GM06990 (cell line): ENCODE data around the gene ATRX.

ENCODE experiments used
- DNase-seq: peaks from one replicate; pipeline ENCODE4 v3.0.0-alpha.2; 2011; ENCODE audit not compliant: insufficient read length; ENCODE audit errors: extremely low read depth
- H3K27me3 ChIP-seq: replicated peaks from 2 replicates; pipeline ENCODE4 v1.6.0; 2011; ENCODE audit warnings: low read length; ENCODE audit not compliant: control insufficient read depth, insufficient read depth
- H3K36me3 ChIP-seq: 2 replicates; pipeline ENCODE4 v1.5.1; 2011; ENCODE audit warnings: low read length; ENCODE audit not compliant: control insufficient read depth, insufficient read depth
- H3K4me3 ChIP-seq: replicated peaks from 2 replicates; pipeline ENCODE4 v1.5.1; 2011; ENCODE audit warnings: low read depth, mild to moderate bottlenecking, control low read depth, low read length
- TF ChIP-seq, protein P1 (sequence below): IDR thresholded peaks from 2 replicates; pipeline ENCODE4 v1.5.1; 2011; ENCODE audit warnings: low read length, control low read depth, mild to moderate bottlenecking, inconsistent platforms; ENCODE audit not compliant: insufficient read depth, poor library complexity, severe bottlenecking

ATRX gene

DNA sequence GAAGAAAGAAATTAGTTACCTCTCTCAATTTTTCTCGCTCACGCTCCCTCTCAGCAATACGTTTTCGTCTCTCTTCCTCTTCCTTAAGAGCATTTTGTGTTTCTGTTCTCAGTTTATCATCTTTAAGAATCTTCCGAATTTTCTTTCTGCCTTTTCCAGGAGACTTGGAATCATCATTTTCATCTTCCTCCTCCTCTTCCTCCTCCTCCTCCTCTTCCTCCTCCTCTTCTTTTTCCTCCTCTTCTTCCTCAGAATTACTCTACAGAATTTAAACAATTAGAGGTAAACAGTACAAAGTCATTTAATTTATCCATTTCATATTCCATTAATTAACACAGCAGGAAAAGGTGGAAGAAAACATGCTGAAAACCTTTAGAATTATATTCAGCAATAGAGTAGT, 133.9 kb downstream of the ATRX start:
- Histone ChIP-seq H3K27me3 (no peaks in the 10 kb centered on the region), H3K36me3 (no peaks in the 10 kb centered on the region), H3K4me3 (no peak overlapping the region)
- TF ChIP-seq, protein P1, sequence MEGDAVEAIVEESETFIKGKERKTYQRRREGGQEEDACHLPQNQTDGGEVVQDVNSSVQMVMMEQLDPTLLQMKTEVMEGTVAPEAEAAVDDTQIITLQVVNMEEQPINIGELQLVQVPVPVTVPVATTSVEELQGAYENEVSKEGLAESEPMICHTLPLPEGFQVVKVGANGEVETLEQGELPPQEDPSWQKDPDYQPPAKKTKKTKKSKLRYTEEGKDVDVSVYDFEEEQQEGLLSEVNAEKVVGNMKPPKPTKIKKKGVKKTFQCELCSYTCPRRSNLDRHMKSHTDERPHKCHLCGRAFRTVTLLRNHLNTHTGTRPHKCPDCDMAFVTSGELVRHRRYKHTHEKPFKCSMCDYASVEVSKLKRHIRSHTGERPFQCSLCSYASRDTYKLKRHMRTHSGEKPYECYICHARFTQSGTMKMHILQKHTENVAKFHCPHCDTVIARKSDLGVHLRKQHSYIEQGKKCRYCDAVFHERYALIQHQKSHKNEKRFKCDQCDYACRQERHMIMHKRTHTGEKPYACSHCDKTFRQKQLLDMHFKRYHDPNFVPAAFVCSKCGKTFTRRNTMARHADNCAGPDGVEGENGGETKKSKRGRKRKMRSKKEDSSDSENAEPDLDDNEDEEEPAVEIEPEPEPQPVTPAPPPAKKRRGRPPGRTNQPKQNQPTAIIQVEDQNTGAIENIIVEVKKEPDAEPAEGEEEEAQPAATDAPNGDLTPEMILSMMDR, result no peak
- DNase-seq, result no peak

DNA sequence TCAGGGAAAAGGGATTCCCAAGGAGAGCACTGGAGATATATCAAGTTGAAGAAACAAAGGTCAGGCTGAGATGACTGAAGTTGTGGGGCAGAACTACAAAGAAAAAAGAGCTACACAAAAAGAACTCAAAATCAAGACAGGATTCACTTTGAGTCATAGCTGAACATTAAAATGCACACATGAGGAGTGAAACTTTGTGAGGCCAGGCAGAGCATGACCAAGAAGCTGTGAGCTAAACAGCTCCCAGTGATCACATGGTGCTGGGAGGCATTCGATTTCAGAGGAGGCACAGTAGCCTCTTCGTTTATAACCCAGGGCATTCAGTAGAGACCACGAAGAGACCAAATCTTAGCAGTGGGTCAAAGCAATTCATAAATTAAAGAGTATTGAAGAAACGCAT, 145.3 kb downstream of the ATRX start:
- H3K36me3 ChIP-seq, result no peaks in the 10 kb centered on the region
- DNase-seq, result peak; percentile 31
- TF ChIP-seq, protein P1, result no peak
- no peak overlapping the region for H3K4me3 ChIP-seq
- H3K27me3 ChIP-seq, result no peaks in the 10 kb centered on the region

DNA sequence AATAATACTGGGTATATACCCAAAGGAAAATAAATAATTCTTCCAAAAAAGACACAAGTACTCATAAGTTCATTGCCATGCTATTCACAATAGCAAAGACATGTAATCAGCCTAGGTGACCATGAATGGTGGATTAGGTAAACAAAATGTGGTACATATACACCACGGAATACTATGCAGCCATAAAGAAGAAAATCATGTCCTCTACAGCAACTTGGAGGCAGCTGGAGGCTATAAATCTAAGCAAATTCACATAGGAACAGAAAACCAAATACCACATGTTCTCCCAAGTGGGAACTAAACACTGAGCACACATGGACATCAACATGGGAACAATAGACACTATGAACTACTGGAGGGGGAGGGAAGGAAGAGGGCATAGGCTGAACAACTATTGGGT, 146.2 kb downstream of the ATRX start:
- DNase-seq, result no peak
- no peaks in the 10 kb centered on the region for H3K36me3 ChIP-seq
- H3K27me3 ChIP-seq, result no peaks in the 10 kb centered on the region
- no peak overlapping the region for H3K4me3 ChIP-seq
- TF ChIP-seq, protein P1, result no peak

DNA sequence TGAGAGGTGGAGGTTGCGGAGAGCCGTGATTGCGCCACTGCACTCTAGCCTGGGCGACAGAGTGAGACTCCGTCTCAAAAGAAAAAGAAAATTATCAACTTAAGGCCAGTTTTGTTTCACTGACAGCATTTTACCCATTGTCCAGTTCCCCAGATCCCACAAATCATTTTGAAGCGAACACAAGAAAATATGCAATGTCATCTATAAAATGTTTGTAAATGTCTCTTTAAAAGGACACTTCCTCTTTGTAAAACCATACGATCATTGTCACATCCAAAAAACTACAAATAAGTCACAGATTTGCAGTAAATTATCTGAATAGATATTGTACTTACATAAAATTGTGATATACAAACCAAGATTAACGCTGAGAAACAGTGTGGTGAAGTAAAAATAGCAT, 147.6 kb downstream of the ATRX start:
- TF ChIP-seq, protein P1, result no peak
- no peak overlapping the region for H3K4me3 ChIP-seq
- H3K36me3 ChIP-seq, result no peaks in the 10 kb centered on the region
- no peak for DNase-seq
- no peaks in the 10 kb centered on the region for H3K27me3 ChIP-seq

DNA sequence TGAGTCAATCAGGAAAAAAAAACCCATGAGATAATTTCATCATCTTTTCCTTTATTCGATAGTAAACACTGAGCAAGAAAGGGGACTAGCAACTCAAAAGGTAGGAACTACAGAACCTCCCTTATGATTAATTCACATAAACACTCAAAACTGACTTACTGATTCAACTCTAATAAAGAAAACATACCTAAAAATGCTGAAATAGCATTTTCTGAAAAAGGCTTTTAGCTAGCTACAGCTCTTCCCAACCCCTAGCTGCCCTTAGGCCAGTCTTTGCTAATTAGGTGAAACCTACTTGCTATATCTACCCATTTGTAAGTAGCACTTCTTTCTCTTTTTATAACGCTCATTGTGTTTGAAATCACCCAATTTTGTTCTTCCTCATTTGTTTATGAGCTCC, 150.6 kb downstream of the ATRX start:
- Histone ChIP-seq H3K27me3 (no peaks in the 10 kb centered on the region), H3K4me3 (no peak overlapping the region), H3K36me3 (no peaks in the 10 kb centered on the region)
- DNase-seq, result no peak
- TF ChIP-seq, protein P1, result no peak

DNA sequence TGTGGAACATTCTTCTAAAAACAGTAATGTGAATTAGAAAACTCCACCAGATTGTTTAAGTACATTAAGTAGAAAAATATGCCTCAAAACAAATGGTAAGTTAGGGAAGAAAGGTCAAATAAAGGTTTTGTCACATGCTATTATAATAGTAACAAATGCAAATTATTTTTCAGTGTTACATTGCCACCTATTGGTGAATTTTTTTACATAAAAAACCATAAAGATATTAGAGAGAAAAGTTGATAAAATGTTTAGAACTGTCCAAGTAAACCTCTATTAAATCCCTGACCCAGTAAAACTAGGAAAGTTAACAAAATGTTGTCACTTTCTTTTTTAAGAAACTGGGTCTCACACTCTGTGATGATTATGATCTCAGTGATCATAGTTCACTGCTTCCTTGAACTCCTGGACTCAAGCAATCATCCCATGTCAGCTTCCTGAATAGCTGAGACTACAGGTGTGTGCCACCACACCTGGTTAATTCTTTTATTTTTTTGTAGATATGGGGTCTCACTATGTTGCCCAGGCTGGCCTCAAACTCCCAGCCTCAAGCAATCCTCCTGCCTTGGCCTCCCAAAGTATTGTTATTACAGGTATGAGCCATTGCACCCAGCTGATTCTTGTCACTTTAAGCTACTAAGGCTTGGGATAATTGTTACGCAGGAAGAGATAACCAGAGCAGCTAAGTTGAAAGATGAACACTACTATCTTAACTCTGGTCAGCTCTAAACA, 157.6 kb downstream of the ATRX start:
- Histone ChIP-seq H3K36me3 (no peaks in the 10 kb centered on the region), H3K27me3 (no peaks in the 10 kb centered on the region), H3K4me3 (no peak overlapping the region)
- no peak for DNase-seq
- TF ChIP-seq, protein P1, result no peak
